Kidney (tissue), 14 donors: ENCODE measurements around the gene CNOT1. TPM values are rescaled to one million over a fixed set of nuclear protein-coding genes. Genes with fewer than 3 reads are reported as not detected.
A peak's percentile ranks its signal among the peaks of the same experiment; 100 is the strongest.

Experiments
- DNase-seq, 5 donors: peaks; one replicate each; pipeline ENCODE4 v3.0.0-alpha.2; 2013 to 2020
- FAIRE-seq: peaks from 2 replicates; lab custom pipeline; 2012; peaks lifted over from hg19 to GRCh38; lab: Jason Lieb, UNC
- H3K27ac ChIP-seq, 2 donors: one replicate each; pipeline ENCODE4 v1.7.0; 2013; ENCODE audit warnings: low read depth in 2 of 2, low read length in 2 of 2, inconsistent platforms in 1 of 2
- H3K27me3 ChIP-seq: one replicate; pipeline ENCODE4 v1.7.1; 2013; ENCODE audit warnings: low read length, inconsistent platforms; ENCODE audit not compliant: control insufficient read depth, insufficient read depth
- H3K36me3 ChIP-seq, 3 donors: one replicate each; pipeline versions ENCODE4 v1.7.0 to v1.7.1; 2013; ENCODE audit warnings: low read length in 3 of 3, control low read depth in 1 of 3, inconsistent platforms in 1 of 3; ENCODE audit not compliant: insufficient read depth in 3 of 3, control insufficient read depth in 2 of 3
- H3K4me1 ChIP-seq, 3 donors: one replicate each; pipeline versions ENCODE4 v1.7.0 to v1.7.1; 2013; ENCODE audit warnings: low read length in 3 of 3, inconsistent platforms in 1 of 3, low read depth in 1 of 3; ENCODE audit not compliant: control insufficient read depth in 2 of 3, insufficient read depth in 2 of 3
- H3K4me3 ChIP-seq, 3 donors: one replicate each; pipeline versions ENCODE4 v1.7.0 to v1.8.1; 2013; ENCODE audit warnings: low read length in 3 of 3, control low read depth in 1 of 3, inconsistent platforms in 1 of 3
- H3K9ac ChIP-seq, 3 donors: one replicate each; pipeline versions ENCODE4 v1.7.0 to v1.7.1; 2013; ENCODE audit warnings: low read length in 3 of 3, control low read depth in 1 of 3, inconsistent platforms in 1 of 3
- H3K9me3 ChIP-seq, 3 donors: one replicate each; pipeline versions ENCODE4 v1.7.0 to v1.7.1; 2013; ENCODE audit warnings: low read length in 3 of 3, control low read depth in 1 of 3, inconsistent platforms in 1 of 3; ENCODE audit not compliant: control insufficient read depth in 2 of 3, insufficient read depth in 1 of 3
- intact Hi-C: fragments of 100-400 bp; cut with DNase I; formaldehyde crosslinking; loops from one replicate; pipeline ENCODE4 v1.11.1; 2022
- polyA plus RNA-seq: library from polyadenylated mRNA; stranded (reverse); fragments of 350-450 nt; fragmentation: Illumina TruSeq; extraction: RNeasy Lipid Tissue Mini Kit (QIAGEN cat#74804); gene quantifications from one replicate; pipeline ENCODE4 v1.2.3, GENCODE V29; 2014; ENCODE audit warnings: low read depth, low replicate concordance; ENCODE audit not compliant: insufficient read depth
- total RNA-seq: library from RNA; stranded (reverse); fragmentation: NEBNext Ultra II Directional; extraction: Animal tissue kit (Norgen Biotek cat#: 25700); gene quantifications from one replicate; pipeline ENCODE4 v1.2.1, GENCODE V29; 2021
- TF ChIP-seq, protein P1 (sequence below): IDR thresholded peaks from 3 replicates; pipeline ENCODE4 v1.5.1; 2012; ENCODE audit warnings: mild to moderate bottlenecking, moderate library complexity, borderline replicate concordance; ENCODE audit not compliant: insufficient read depth; ENCODE audit errors: extremely low read depth
- donor health status: control.
- donor health status: control.
- donor health status: control.
- donor health status: control.
- donor health status: control.
- donor health status: DM: yes; HTN: yes; CAD: no.
- donor health status: Normal renal cell carcinoma (clear cell type).

The CNOT1 gene
- total and polyA plus RNA-seq, 2 donors from 2014 or later: 54.8 to 147 TPM

GRCh38 chr16:58655215-58655596 is 25.6 kb upstream of the CNOT1 start:
- no peaks in the 10 kb centered on the region for H3K9me3 ChIP-seq
- no peak overlapping the region for H3K4me3 ChIP-seq
- H3K27me3 ChIP-seq: no peaks in the 10 kb centered on the region
- no peak overlapping the region for H3K9ac ChIP-seq
- no peaks in the 10 kb centered on the region for H3K36me3 ChIP-seq
- peak in 1 of 5 donors; percentile 16 for DNase-seq
- H3K4me1 ChIP-seq: peaks cover 0 to 2% (median 0%) of the 10 kb centered on the region in 3 donors
- intact Hi-C loops: no loop called here
- TF ChIP-seq, protein P1, sequence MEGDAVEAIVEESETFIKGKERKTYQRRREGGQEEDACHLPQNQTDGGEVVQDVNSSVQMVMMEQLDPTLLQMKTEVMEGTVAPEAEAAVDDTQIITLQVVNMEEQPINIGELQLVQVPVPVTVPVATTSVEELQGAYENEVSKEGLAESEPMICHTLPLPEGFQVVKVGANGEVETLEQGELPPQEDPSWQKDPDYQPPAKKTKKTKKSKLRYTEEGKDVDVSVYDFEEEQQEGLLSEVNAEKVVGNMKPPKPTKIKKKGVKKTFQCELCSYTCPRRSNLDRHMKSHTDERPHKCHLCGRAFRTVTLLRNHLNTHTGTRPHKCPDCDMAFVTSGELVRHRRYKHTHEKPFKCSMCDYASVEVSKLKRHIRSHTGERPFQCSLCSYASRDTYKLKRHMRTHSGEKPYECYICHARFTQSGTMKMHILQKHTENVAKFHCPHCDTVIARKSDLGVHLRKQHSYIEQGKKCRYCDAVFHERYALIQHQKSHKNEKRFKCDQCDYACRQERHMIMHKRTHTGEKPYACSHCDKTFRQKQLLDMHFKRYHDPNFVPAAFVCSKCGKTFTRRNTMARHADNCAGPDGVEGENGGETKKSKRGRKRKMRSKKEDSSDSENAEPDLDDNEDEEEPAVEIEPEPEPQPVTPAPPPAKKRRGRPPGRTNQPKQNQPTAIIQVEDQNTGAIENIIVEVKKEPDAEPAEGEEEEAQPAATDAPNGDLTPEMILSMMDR: no peak
- FAIRE-seq: no peak
- peak overlapping the region in 1 of 2 donors; percentile 16 for H3K27ac ChIP-seq

DNA sequence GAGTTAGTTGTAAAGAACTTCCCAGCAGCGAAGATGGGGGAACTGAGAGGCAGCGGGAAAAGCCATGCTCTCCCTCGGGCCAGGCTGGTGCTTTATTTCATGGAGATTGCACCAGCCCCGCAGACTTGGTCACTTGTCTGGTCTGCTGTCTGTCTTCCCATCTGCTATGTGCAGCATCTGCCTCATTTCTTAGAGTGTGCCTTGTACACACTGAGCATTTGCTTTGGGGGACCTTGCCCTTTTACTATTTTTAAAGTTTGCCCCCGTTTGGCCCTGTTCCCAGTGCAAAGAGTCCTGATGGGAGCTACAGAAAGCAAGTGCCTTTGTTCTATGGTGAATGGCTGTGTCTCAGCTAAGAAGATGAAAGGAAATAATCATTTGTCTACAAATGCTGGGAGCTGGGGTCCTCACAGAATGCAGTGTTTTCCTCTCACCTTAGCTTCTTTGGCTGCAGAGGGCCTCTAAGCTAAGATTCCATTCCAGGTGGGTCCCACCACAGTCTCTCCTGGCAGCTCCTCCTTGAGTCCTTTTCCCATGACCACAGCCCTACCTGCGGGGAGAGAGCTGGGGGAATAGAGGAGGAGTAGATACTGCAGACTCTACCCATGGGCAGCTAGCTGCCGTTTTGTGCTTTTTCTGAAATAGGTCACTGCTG is 25.1 kb upstream of the CNOT1 start:
- TF ChIP-seq, protein P1: no peak
- H3K4me3 ChIP-seq: no peak overlapping the region
- no peak for DNase-seq
- no peak for FAIRE-seq
- H3K9me3 ChIP-seq: no peaks in the 10 kb centered on the region
- peak overlapping the region in 1 of 2 donors; percentile 16 for H3K27ac ChIP-seq
- H3K27me3 ChIP-seq: no peaks in the 10 kb centered on the region
- no peak overlapping the region for H3K9ac ChIP-seq
- H3K4me1 ChIP-seq: peaks cover 0 to 2% (median 0%) of the 10 kb centered on the region in 3 donors
- intact Hi-C loops: no loop called here
- H3K36me3 ChIP-seq: no peaks in the 10 kb centered on the region

DNA sequence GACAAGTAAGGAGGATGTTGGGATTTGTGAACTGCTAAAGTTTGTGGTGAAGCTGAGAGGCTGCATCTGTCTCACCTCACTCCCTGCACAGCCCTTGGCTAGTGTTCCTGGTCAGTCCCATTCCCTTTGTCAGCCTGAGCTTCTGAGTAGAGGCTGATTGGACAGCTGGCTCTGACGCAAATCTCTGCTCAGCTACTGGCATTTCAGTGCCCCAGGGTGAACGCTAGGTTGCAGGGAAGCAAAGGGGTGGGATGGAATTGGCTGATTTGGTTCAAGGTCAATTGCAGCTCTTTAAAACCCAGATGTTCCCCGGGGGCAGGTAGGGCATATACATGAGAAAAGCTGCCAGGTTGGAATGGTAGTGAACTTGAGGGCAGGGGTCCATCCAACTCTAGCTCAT is 23.1 kb upstream of the CNOT1 start:
- peaks cover 0 to 2% (median 0%) of the 10 kb centered on the region in 3 donors for H3K4me1 ChIP-seq
- no peaks in the 10 kb centered on the region for H3K9me3 ChIP-seq
- DNase-seq: peak in 1 of 5 donors; percentile 27
- H3K36me3 ChIP-seq: no peaks in the 10 kb centered on the region
- H3K4me3 ChIP-seq: no peak overlapping the region
- intact Hi-C loops: no loop called here
- no peaks in the 10 kb centered on the region for H3K27me3 ChIP-seq
- no peak for FAIRE-seq
- no peak overlapping the region for H3K9ac ChIP-seq
- H3K27ac ChIP-seq: no peak overlapping the region
- TF ChIP-seq, protein P1: no peak
